ENCODE results near the gene SYT14. TPM values are rescaled to one million over a fixed set of nuclear protein-coding genes. Genes with fewer than 3 reads are reported as not detected.

Gene SYT14
- total RNA-seq, 1 experiment from 2014 or later, result 2.1 TPM

DNA sequence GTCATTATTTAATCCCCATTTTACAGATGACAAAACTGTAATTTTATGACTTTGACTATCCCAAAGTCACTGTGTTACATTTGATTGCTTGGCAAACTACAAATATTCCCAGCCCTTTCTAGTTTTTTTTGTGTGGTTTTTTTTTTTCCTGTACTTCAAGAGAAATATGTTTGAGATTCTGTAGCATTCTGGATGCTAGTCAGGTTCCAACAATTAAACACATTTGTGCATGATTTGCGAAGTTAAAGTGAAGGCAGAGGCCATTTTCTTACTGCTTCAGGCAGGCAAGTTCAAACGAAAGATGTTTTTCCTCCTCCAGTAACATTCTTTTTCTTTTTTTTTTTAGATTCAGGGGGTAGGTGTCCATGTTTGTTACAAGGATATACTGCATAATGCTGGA is 186.7 kb downstream of the SYT14 start:
- H3K4me3 Mint-ChIP-seq (ENCODE audit: low read depth, unreplicated experiment), result no peak overlapping the region
- TF ChIP-seq, protein P1, sequence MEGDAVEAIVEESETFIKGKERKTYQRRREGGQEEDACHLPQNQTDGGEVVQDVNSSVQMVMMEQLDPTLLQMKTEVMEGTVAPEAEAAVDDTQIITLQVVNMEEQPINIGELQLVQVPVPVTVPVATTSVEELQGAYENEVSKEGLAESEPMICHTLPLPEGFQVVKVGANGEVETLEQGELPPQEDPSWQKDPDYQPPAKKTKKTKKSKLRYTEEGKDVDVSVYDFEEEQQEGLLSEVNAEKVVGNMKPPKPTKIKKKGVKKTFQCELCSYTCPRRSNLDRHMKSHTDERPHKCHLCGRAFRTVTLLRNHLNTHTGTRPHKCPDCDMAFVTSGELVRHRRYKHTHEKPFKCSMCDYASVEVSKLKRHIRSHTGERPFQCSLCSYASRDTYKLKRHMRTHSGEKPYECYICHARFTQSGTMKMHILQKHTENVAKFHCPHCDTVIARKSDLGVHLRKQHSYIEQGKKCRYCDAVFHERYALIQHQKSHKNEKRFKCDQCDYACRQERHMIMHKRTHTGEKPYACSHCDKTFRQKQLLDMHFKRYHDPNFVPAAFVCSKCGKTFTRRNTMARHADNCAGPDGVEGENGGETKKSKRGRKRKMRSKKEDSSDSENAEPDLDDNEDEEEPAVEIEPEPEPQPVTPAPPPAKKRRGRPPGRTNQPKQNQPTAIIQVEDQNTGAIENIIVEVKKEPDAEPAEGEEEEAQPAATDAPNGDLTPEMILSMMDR (IDR thresholded peaks at IDR 0.05; ENCODE audit: unreplicated experiment), result no peak
- H3K27ac Mint-ChIP-seq (ENCODE audit: unreplicated experiment), result no peak overlapping the region
- BruUV-seq (replicated peaks), result no TSS peak
- intact Hi-C loops (cut with micrococcal nuclease; ENCODE audit: unreplicated experiment), result loop anchor here (2.0 to 10.0 kb wide), 2 partner anchors 20 to 260 kb away; no protein-coding TSS in a partner anchor
- H3K4me1 Mint-ChIP-seq (ENCODE audit: low read depth, unreplicated experiment), result peaks cover 19% of the 10 kb centered on the region
- no peaks in the 10 kb centered on the region for H3K9me3 Mint-ChIP-seq (ENCODE audit: low read depth, unreplicated experiment)
- no peaks in the 10 kb centered on the region for H3K27me3 Mint-ChIP-seq (ENCODE audit: unreplicated experiment)
- no peaks in the 10 kb centered on the region for H3K36me3 Mint-ChIP-seq (ENCODE audit: insufficient read depth, unreplicated experiment)
- DNase-seq, result no peak
- CTCF ChIA-PET, result interaction anchor here (0.6 to 1.1 kb wide), 3 partner anchors 20 to 236 kb away, joined by 3 to 4 read pairs (median 3); no protein-coding TSS in a partner anchor

DNA sequence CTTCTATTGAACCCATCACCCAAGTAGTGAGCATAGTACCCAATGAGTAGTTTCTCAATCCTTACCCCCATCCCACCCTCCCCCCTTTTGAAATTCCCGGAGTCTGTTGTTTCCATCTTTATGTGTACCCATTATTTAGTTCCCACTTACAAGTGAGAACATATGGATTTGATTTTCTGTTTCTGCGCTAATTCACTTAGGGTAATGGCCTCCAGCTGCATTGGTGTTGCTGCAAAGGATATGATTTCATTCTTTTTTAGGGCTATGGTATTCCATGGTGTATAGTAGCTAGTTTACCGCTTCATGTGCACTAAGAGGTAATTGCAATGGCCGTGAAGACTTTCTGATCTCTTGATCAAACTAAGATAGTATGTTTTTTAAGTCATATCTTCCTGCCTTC is 187.1 kb downstream of the SYT14 start:
- Mint-ChIP-seq H3K9me3 (ENCODE audit: low read depth, unreplicated experiment) (no peaks in the 10 kb centered on the region), H3K4me3 (ENCODE audit: low read depth, unreplicated experiment) (no peak overlapping the region), H3K4me1 (ENCODE audit: low read depth, unreplicated experiment) (peaks cover 19% of the 10 kb centered on the region), H3K27me3 (ENCODE audit: unreplicated experiment) (no peaks in the 10 kb centered on the region), H3K36me3 (ENCODE audit: insufficient read depth, unreplicated experiment) (no peaks in the 10 kb centered on the region), H3K27ac (ENCODE audit: unreplicated experiment) (no peak overlapping the region)
- TF ChIP-seq, protein P1 (IDR thresholded peaks at IDR 0.05; ENCODE audit: unreplicated experiment), result no peak
- intact Hi-C loops (cut with micrococcal nuclease; ENCODE audit: unreplicated experiment), result loop anchor here (2.0 to 10.0 kb wide), 2 partner anchors 20 to 260 kb away; no protein-coding TSS in a partner anchor
- CTCF ChIA-PET, result no interaction called here
- BruUV-seq (replicated peaks), result no TSS peak
- no peak for DNase-seq

DNA sequence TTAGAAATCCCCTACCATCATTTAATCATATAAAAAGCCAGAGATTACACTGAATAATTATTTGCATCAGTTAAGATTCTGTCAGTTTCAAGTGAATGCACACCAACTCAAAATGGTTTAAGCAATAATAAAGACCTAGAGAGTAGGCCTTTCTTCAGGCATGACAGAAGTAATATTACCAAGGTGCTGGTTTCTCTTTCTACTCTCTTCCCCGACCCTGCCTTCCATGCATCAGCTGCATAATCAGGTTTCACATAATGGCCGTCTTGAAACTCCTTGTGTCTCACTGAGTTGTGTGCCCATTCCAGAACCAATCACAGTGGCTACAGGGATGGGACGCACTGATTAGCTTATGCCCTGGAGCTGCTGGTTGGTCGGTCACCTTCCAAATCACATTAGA is 191.1 kb downstream of the SYT14 start:
- TF ChIP-seq, protein P1 (IDR thresholded peaks at IDR 0.05; ENCODE audit: unreplicated experiment), result no peak
- H3K27ac Mint-ChIP-seq (ENCODE audit: unreplicated experiment), result no peak overlapping the region

DNA sequence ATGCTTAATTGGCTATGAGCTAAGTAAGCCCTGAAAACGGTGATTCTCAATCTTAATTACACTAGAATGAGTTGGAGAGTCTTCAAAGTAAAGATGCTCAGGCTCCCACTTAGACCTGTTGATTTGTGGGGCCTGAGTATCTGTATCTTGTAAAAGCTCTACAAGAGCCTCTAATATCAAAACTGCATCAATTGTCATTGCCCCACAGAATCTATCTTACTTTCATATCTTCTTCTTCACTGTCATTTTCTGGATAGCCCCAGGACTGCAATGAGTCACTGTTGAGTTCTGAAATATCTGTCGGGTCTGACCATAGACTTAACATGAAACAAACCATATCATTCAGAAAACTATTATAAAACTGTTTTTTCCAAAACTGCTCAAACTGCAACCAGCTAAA is 191.7 kb downstream of the SYT14 start:
- H3K27ac Mint-ChIP-seq (ENCODE audit: unreplicated experiment), result no peak overlapping the region
- H3K4me3 Mint-ChIP-seq (ENCODE audit: low read depth, unreplicated experiment), result no peak overlapping the region
- no TSS peak for BruUV-seq (replicated peaks)
- no peaks in the 10 kb centered on the region for H3K36me3 Mint-ChIP-seq (ENCODE audit: insufficient read depth, unreplicated experiment)
- DNase-seq, result no peak
- intact Hi-C loops (cut with micrococcal nuclease; ENCODE audit: unreplicated experiment), result loop anchor here (5.0 to 10.0 kb wide), 3 partner anchors 102 to 265 kb away; partner anchors contain the start of gene SYT14
- H3K9me3 Mint-ChIP-seq (ENCODE audit: low read depth, unreplicated experiment), result no peaks in the 10 kb centered on the region
- H3K27me3 Mint-ChIP-seq (ENCODE audit: unreplicated experiment), result no peaks in the 10 kb centered on the region
- CTCF ChIA-PET, result no interaction called here
- peaks cover 2% of the 10 kb centered on the region for H3K4me1 Mint-ChIP-seq (ENCODE audit: low read depth, unreplicated experiment)
- TF ChIP-seq, protein P1 (IDR thresholded peaks at IDR 0.05; ENCODE audit: unreplicated experiment), result no peak

More for the DNA sequence above, 191.1 kb downstream of the SYT14 start:
- no peaks in the 10 kb centered on the region for H3K36me3 Mint-ChIP-seq (ENCODE audit: insufficient read depth, unreplicated experiment)
- CTCF ChIA-PET, result no interaction called here
- H3K9me3 Mint-ChIP-seq (ENCODE audit: low read depth, unreplicated experiment), result no peaks in the 10 kb centered on the region
- H3K4me3 Mint-ChIP-seq (ENCODE audit: low read depth, unreplicated experiment), result no peak overlapping the region
- no peaks in the 10 kb centered on the region for H3K27me3 Mint-ChIP-seq (ENCODE audit: unreplicated experiment)
- no TSS peak for BruUV-seq (replicated peaks)
- peaks cover 8% of the 10 kb centered on the region for H3K4me1 Mint-ChIP-seq (ENCODE audit: low read depth, unreplicated experiment)
- intact Hi-C loops (cut with micrococcal nuclease; ENCODE audit: unreplicated experiment), result loop anchor here (10.0 kb wide), 1 partner anchor 264 kb away; no protein-coding TSS in a partner anchor
- no peak for DNase-seq

Measured in Calu3 (cell line).